NCI-H146 treated with DMSO at 0.1 percent for 48 hours (cell line): ENCODE data around the gene ANKUB1.

Experiments used
- DNase-seq: peaks from one replicate; lab custom pipeline; 2025; ENCODE audit not compliant: unreplicated experiment; lab: John Stamatoyannopoulos, UW

Gene ANKUB1

DNA sequence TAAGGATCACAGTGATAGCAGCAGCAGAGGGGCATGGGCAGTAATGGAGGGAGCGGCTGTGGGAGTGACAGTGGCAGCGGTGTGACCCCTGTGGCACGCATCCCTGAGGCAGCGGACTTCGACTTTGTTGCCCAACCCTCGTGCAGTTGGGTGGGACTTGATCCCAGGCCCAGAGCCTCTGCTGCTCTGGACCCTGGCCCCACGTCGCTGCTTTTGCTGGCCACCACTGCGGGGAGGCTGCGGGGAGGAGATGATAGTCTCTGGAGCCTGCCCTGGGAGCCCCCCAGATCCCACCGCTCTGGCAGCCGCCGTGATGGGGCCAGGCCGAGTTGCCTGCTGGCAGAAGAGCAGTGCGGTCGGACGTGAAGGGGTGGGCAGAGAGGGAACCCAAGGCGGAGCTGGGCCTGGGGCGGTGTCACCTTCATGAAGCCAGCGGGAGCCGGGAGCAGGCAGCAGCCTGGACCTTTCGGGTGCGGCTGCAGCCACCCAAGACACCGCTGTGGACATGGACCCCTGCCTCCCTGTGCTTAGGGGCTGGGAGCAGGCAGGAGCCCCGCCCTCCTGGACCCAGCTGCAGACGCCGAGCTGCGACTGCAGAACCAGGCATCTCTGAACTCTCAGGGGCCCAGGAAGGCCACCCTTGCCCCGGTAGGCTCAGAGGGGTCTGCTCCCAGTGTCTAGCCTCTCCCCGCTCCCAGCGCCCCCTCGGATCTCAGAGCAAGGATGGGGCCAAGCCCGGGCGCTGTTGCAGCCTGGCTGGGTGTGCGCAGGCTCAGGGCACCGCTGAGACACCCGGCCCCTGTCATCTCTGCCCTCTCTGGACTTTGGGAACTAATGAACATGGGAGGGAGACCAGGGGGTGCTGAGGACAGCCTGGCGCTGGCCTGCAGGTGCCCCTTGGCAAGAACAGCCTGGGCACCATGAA, 78.4 kb downstream of the ANKUB1 start:
- DNase-seq, result no peak
